Pancreas (tissue), 10 donors: ENCODE results near the gene SLC29A2. TPM values are rescaled to one million over a fixed set of nuclear protein-coding genes. Genes with fewer than 3 reads are reported as not detected.
"Not testable (repeated sequence)": the region's sequence is repeated elsewhere in the genome, so short reads cannot be mapped to it uniquely, and the experiment has no call there.

Experiments
- ATAC-seq, 4 donors: fragments of 200-7000 bp; cut with Tn5 transposase; one replicate each; pipeline versions ENCODE4 v1.8.0 to v1.9.1; 2020; ENCODE audit warnings: mild to moderate bottlenecking in 4 of 4, moderate library complexity in 4 of 4
- DNase-seq, 6 donors: peaks; one replicate each; pipeline ENCODE4 v3.0.0-alpha.2; 2020
- FAIRE-seq: peaks from 2 replicates; lab custom pipeline; 2012; peaks lifted over from hg19 to GRCh38; lab: Jason Lieb, UNC
- H3K27ac ChIP-seq, 4 donors: fragments of 200-600 bp; sonication (generic); 1 replicate in 3 of 4; 2 replicates in 1 of 4; pipeline versions ENCODE4 v1.5.0 to v1.8.0; 2020
- H3K27me3 ChIP-seq, 4 donors: fragments of 200-600 bp; one replicate each; pipeline ENCODE4 v1.8.0; 2021
- H3K36me3 ChIP-seq, 3 donors: fragments of 200-600 bp; sonication (generic) in 1 of 3; one replicate each; pipeline versions ENCODE4 v1.5.0 to v1.8.0; 2020 to 2021
- H3K4me1 ChIP-seq, 3 donors: fragments of 200-600 bp; one replicate each; pipeline ENCODE4 v1.8.0; 2021
- H3K4me3 ChIP-seq, 4 donors: fragments of 200-600 bp; sonication (generic) in 2 of 4; one replicate each; pipeline versions ENCODE4 v1.5.0 to v1.8.0; 2020 to 2021
- H3K9me3 ChIP-seq, 4 donors: fragments of 200-600 bp; one replicate each; pipeline ENCODE4 v1.8.0; 2021
- CTCF ChIP-seq, 4 donors: fragments of 200-600 bp; sonication (generic) in 3 of 4; IDR thresholded peaks; one replicate each; pipeline versions ENCODE4 v1.5.0 to v1.8.0; 2021; ENCODE audit warnings: antibody characterized with exemption in 4 of 4
- WGBS, 2 donors: extraction: QIAGEN DNeasy Blood & Tissue Kit; methylation state at CpG; one replicate each; pipeline ENCODE4 v1.1.7; 2013; 5-methylcytosine and 5-hydroxymethylcytosine counted together
- intact Hi-C, 3 donors: fragments of 100-400 bp; cut with DNase I; formaldehyde crosslinking; loops; one replicate each; pipeline versions ENCODE4 v1.11.1 to v1.14.2; 2022
- polyA plus RNA-seq, 2 donors: library from polyadenylated mRNA; stranded (reverse); fragments of 200-250 nt; gene quantifications; one replicate each; pipeline ENCODE4 v1.2.3, GENCODE V29; 2013
- total RNA-seq, 6 donors: library from RNA; stranded (reverse); fragmentation: NEBNext Ultra II Directional in 4 of 6; extraction: Animal tissue kit (Norgen Biotek cat#: 25700) in 4 of 6; gene quantifications; one replicate each; pipeline versions ENCODE4 v1.2.1 to v1.2.4, GENCODE V29; 2021 to 2023
- donor health status: healthy with polysubstance abuse.
- donor health status: DM: no; HTN: no; CAD: no; lungs with moderate emphysema.
- donor health status: DM: no; HTN: no; CAD: no.
- donor health status: control.
- donor health status: control.
- donor health status: Bipolar disorder and iron deficiency.
- donor health status: DM: yes; HTN: yes; CAD: no.
- donor health status: DM: no; HTN: no; CAD: no.
- donor health status: DM: no; HTN: no; CAD: no.
- donor health status: DM: yes; HTN: yes; CAD: no.

Gene SLC29A2
- total and polyA plus RNA-seq, 8 donors = 2.9 to 21.7 (median 4.8) TPM

GRCh38 chr11:66388780-66389386 lies 17.3 kb upstream of the SLC29A2 start:
- peak; percentile 36 to 64 (median 48) for TF ChIP-seq CTCF (IDR thresholded peaks at IDR 0.05)
- Histone ChIP-seq H3K4me1 (no peaks in the 10 kb centered on the region), H3K27ac (no peak overlapping the region), H3K9me3 (no peaks in the 10 kb centered on the region), H3K27me3 (no peaks in the 10 kb centered on the region), H3K4me3 (no peak overlapping the region), H3K36me3 (no peaks in the 10 kb centered on the region)
- FAIRE-seq (no peak), DNase-seq (peak in 5 of 6 donors; percentile 68 to 78 (median 73)), ATAC-seq (peak; percentile 58 to 90 (median 82))
- WGBS, 2 donors = 27 to 32% methylated on average over 8 of the region's 8 CpGs
- intact Hi-C loops = loop anchor here in 1 of 3 donors (5.0 kb wide), 1 partner anchor 82 kb away; no protein-coding TSS in a partner anchor

DNA sequence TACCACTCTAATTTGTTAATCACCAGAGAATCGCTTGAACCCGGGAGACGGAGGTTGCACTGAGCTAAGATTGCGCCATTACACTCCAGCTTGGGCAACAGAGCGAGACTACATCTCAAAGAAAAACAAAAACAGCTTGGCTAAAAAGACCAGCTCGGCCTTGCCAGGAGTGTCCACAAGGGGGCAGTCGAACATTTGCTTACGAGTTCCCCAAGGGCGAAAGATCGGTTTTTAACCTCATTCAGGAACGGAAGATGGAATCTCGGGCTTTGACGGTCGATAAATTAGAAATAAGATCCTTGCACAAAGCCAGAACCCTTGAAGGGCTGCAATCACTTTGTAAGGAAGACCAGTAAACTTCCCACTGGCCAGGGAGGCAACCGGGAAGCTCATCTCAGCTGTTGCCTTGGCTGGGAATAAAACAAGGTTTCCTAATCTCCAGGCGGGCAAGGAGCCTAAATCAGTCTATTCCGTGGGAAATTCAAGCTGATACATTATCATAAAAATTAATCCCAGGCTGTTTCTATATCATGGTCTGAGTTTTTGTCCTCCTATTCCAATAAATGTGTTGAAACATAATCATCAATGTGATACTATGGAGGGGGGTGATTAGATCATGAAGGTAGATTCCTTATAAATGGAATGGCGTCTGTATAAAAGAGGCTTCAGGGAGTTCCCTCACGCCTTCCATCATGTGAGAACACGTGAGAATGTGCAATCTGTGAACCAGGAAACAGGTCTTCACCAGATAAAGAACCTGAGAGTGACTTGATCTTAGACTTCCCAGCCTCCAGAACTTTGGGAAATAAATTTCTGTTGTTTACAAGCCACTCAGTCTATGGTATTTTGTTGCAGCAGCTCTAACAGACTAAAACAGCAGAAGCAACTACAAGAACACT lies 14.9 kb upstream of the SLC29A2 start:
- FAIRE-seq (no peak), ATAC-seq (peak; percentile 81 to 92 (median 90)), DNase-seq (peak; percentile 71 to 94 (median 86))
- peak overlapping the region in 2 of 4 donors; percentile 19 to 21 for H3K4me3 ChIP-seq
- no peaks in the 10 kb centered on the region for H3K27me3 ChIP-seq
- 4 to 5% methylated on average over 20 of the region's 20 CpGs for WGBS, 2 donors
- no peaks in the 10 kb centered on the region for H3K9me3 ChIP-seq
- peak; percentile 86 to 96 (median 92) for TF ChIP-seq CTCF (IDR thresholded peaks at IDR 0.05)
- H3K27ac ChIP-seq = peak overlapping the region in 1 of 4 donors; percentile 62
- intact Hi-C loops = loop anchor here in 1 of 3 donors (5.0 kb wide), 1 partner anchor 79 kb away; no protein-coding TSS in a partner anchor
- no peaks in the 10 kb centered on the region for H3K36me3 ChIP-seq
- H3K4me1 ChIP-seq = no peaks in the 10 kb centered on the region

GRCh38 chr11:66384316-66384715 lies 12.8 kb upstream of the SLC29A2 start:
- intact Hi-C loops, H3K4me3 ChIP-seq, FAIRE-seq, H3K36me3 ChIP-seq, ATAC-seq, H3K27me3 ChIP-seq, DNase-seq, H3K4me1 ChIP-seq, H3K9me3 ChIP-seq, H3K27ac ChIP-seq: not testable (repeated sequence)
- 56 to 61% methylated on average over 13 of the region's 13 CpGs for WGBS, 2 donors

- WGBS, 2 donors = 17 to 22% methylated on average over 7 of the region's 7 CpGs
- peak in 1 of 6 donors; percentile 15 for DNase-seq
- H3K27ac ChIP-seq, H3K4me1 ChIP-seq, ATAC-seq, H3K36me3 ChIP-seq, H3K9me3 ChIP-seq, H3K4me3 ChIP-seq, FAIRE-seq, intact Hi-C loops, H3K27me3 ChIP-seq: not testable (repeated sequence)
Observed at GRCh38 chr11:66380264-66380663, 8.7 kb upstream of the SLC29A2 start.

GRCh38 chr11:66373690-66374287 lies 2.2 kb upstream of the SLC29A2 start:
- FAIRE-seq, H3K27me3 ChIP-seq, H3K4me1 ChIP-seq, DNase-seq, intact Hi-C loops, H3K9me3 ChIP-seq, H3K27ac ChIP-seq, ATAC-seq, H3K36me3 ChIP-seq, H3K4me3 ChIP-seq: not testable (repeated sequence)
- WGBS, 2 donors = 67 to 78% methylated on average over 9 of the region's 9 CpGs

- Histone ChIP-seq H3K36me3 (no peaks in the 10 kb centered on the region), H3K9me3 (no peaks in the 10 kb centered on the region), H3K27ac (no peak overlapping the region), H3K27me3 (no peaks in the 10 kb centered on the region), H3K4me1 (peaks cover 0 to 4% (median 0%) of the 10 kb centered on the region in 3 donors), H3K4me3 (no peak overlapping the region)
- TF ChIP-seq CTCF (IDR thresholded peaks at IDR 0.05) = no peak
- ATAC-seq (no peak), DNase-seq (no peak), FAIRE-seq (no peak)
- 32 to 34% methylated on average over 5 of the region's 5 CpGs for WGBS, 2 donors
- intact Hi-C loops = no loop called here
Observed at GRCh38 chr11:66373265-66373664, 1.7 kb upstream of the SLC29A2 start.
